ENCODE data around the gene PPP1R14B. TPM values are rescaled to one million over a fixed set of nuclear protein-coding genes. Genes with fewer than 3 reads are reported as not detected.

Gene PPP1R14B
- total and polyA plus RNA-seq, 9 donors: 15.1 to 71.3 (median 52.3) TPM

DNA sequence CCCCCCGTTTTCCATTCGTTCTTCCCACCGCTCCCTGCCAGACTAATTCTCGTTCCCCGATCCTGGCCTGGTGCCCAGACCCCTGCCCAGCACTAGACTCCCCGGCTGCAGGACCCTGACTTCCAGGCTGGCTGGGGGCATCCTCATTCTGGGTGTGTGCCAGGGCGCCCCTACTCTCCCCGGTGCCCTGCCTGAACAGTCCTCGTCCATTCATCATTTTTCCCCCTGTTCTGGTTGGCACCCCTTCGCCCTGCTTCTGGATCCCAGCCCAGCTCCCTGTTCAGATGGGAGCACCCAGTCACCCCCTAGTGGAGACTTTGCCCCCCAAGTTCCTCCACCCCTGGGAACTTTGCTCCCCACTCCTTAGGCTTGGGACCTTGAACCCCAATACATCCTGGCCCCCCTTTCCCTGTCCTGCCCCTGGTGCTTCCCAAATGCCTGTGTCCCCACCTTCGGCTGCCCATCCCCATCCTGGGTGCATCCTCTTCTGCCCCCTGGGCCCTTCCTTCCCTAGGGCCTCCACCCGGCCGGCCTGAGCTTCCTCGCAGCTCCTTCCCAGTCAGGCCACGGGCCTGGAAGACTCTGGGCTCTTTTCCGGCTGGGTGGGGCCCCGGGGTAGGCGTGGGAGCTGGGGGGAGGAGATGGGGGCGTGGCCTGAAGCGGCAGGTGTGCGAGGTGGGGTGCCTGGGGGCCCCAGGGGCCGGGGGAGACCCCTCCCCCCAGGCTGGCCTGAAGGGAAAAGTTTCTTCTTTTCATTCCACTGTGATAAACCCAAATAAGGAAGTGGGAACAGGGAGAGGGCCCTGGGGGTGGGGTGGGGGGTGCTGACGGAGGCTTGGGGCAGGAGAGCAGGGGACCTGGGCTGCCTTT is 5.5 kb upstream of the PPP1R14B start:
- no peaks in the 10 kb centered on the region for H3K9me3 ChIP-seq
- H3K4me1 ChIP-seq (ENCODE audit: insufficient read depth): peaks cover 10% of the 10 kb centered on the region
- H3K4me3 ChIP-seq: peak overlapping the region; percentile 64
- H3K27ac ChIP-seq: peak overlapping the region in 1 of 2 donors; percentile 28
- H3K36me3 ChIP-seq: no peaks in the 10 kb centered on the region
- TF ChIP-seq, protein P1, sequence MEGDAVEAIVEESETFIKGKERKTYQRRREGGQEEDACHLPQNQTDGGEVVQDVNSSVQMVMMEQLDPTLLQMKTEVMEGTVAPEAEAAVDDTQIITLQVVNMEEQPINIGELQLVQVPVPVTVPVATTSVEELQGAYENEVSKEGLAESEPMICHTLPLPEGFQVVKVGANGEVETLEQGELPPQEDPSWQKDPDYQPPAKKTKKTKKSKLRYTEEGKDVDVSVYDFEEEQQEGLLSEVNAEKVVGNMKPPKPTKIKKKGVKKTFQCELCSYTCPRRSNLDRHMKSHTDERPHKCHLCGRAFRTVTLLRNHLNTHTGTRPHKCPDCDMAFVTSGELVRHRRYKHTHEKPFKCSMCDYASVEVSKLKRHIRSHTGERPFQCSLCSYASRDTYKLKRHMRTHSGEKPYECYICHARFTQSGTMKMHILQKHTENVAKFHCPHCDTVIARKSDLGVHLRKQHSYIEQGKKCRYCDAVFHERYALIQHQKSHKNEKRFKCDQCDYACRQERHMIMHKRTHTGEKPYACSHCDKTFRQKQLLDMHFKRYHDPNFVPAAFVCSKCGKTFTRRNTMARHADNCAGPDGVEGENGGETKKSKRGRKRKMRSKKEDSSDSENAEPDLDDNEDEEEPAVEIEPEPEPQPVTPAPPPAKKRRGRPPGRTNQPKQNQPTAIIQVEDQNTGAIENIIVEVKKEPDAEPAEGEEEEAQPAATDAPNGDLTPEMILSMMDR (IDR thresholded peaks at IDR 0.05): peak in 1 of 3 donors; percentile 20
- no peak for TF ChIP-seq EP300 (IDR thresholded peaks at IDR 0.05)
- no peaks in the 10 kb centered on the region for H3K27me3 ChIP-seq
- 3 to 5% (median 4%) methylated on average over 23 of the region's 23 CpGs for WGBS, 3 donors
- peak in 4 of 5 donors; percentile 56 to 77 (median 74) for DNase-seq
- intact Hi-C loops (cut with DNase I): loop anchor here in 1 of 4 donors (5.0 kb wide), 1 partner anchor 50 kb away; no protein-coding TSS in a partner anchor

DNA sequence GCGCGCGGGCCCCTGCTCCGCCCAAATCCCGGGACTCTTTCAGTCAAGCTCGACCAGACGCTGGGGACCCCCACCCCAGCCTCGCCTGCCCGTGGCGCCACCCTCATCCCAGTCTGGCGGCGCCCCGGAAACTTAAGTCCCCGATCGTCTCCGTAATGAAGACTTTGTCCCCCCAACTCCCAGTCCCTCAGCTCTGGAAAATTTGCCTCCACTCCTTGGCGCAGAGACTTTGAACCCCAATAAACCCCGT is 4.9 kb upstream of the PPP1R14B start:
- no peaks in the 10 kb centered on the region for H3K9me3 ChIP-seq
- TF ChIP-seq EP300 (IDR thresholded peaks at IDR 0.05): no peak
- no peak for TF ChIP-seq POLR2A (IDR thresholded peaks at IDR 0.05)
- TF ChIP-seq, protein P1 (IDR thresholded peaks at IDR 0.05): no peak
- intact Hi-C loops (cut with DNase I): loop anchor here in 1 of 4 donors (5.0 kb wide), 1 partner anchor 49 kb away; no protein-coding TSS in a partner anchor
- H3K27ac ChIP-seq: peak overlapping the region; percentile 28 to 32
- 0 to 1% (median 0%) methylated on average over 13 to 18 of the region's 18 CpGs for WGBS, 3 donors
- H3K36me3 ChIP-seq: no peaks in the 10 kb centered on the region
- H3K4me1 ChIP-seq (ENCODE audit: insufficient read depth): peaks cover 10% of the 10 kb centered on the region
- no peak for DNase-seq
- H3K27me3 ChIP-seq: no peaks in the 10 kb centered on the region
- peak overlapping the region; percentile 64 for H3K4me3 ChIP-seq

DNA sequence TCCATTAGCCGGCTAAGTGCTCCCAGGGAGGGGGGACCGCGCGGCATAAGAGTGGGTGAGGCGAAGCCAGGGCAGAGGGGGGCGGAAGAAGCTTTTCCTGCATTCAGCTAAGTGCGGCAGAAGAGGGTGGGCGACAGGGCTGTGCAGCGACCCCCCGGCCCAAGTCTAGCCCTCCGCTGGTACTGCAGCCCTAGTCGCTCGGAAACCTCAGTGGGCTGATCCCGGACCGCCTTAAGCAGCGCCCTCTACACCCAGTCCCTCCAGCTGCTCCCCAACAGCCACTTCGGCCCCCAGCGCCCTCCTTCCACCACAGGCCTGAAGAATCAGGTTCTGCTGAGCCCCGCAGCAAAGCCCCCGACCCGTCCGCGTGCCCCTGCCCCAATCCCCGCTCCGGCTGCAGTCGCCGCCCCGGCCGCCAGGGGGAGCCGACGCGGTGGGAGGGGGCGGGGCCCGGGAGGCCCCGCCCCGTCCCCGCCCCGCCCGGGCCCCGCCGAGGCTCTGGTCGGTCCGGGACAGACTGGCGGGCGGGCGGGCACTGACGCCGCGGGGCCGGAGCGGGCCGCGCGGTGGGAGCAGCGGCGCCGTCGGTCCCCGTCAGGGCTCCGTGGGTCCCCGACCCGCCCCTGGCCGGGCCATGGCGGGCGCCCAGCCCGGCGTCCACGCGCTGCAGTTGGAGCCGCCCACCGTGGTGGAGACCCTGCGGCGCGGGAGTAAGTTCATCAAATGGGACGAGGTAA is 4.4 kb upstream of the PPP1R14B start, which contains the start of gene PLCB3:
TSS of gene PLCB3 (plus strand) at position 515 of the 737 bp plus-strand sequence. CDS start at position 635, 120 bp downstream.
- H3K4me1 ChIP-seq (ENCODE audit: insufficient read depth): peaks cover 10% of the 10 kb centered on the region
- TF ChIP-seq POLR2A (IDR thresholded peaks at IDR 0.05) (peak; percentile 60), EP300 (IDR thresholded peaks at IDR 0.05) (no peak)
- TF ChIP-seq, protein P1 (IDR thresholded peaks at IDR 0.05): peak; percentile 61 to 91 (median 89)
- DNase-seq: peak in 4 of 5 donors; percentile 70 to 84 (median 78)
- no peaks in the 10 kb centered on the region for H3K36me3 ChIP-seq
- peak within 1 kb of the TSS; percentile 64 for H3K4me3 ChIP-seq
- no peaks in the 10 kb centered on the region for H3K27me3 ChIP-seq
- WGBS, 3 donors: 0 to 2% (median 1%) methylated on average over 34 to 75 of the region's 75 CpGs
- peak within 1 kb of the TSS; percentile 32 to 35 for H3K27ac ChIP-seq
- intact Hi-C loops (cut with DNase I): loop anchor here in 1 of 4 donors (5.0 kb wide), 1 partner anchor 49 kb away; no protein-coding TSS in a partner anchor
- no peaks in the 10 kb centered on the region for H3K9me3 ChIP-seq

DNA sequence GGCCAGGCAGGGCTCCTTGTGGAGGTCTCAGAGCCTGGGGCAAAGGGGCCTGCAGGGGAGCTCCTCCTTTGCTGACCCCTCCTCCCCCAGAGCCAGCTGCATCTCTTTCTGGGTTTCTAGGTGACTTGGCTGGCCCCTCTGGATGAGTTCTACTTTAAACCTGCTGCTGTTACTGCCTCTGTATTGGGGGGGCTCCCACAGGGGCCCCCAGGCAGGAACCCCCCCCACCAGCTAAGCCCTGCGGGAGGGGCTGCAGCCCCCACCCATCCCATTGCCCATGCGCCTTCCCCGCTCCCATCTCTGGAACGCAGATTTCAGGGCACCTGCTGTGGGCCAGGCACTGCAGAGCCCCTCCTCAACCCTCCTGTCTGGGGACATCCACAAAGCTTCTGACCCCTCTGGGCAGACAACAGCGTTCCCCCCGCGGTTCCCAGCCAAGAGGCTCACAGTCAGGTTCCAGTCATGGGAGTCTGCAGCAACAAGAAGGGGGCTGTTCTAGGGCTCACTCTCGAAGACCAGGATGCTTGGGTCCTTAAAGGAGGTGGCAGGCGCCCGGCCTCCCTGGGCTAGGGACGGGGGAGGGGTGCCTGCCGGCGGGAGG is 3.8 kb upstream of the PPP1R14B start:
- H3K4me3 ChIP-seq: peak overlapping the region; percentile 64
- H3K9me3 ChIP-seq: no peaks in the 10 kb centered on the region
- H3K27ac ChIP-seq: peak overlapping the region in 1 of 2 donors; percentile 35
- WGBS, 3 donors: 15 to 16% (median 15%) methylated on average over 12 to 13 of the region's 13 CpGs
- H3K27me3 ChIP-seq: no peaks in the 10 kb centered on the region
- H3K4me1 ChIP-seq (ENCODE audit: insufficient read depth): peaks cover 15% of the 10 kb centered on the region
- no peaks in the 10 kb centered on the region for H3K36me3 ChIP-seq
- TF ChIP-seq EP300 (IDR thresholded peaks at IDR 0.05): no peak
- TF ChIP-seq POLR2A (IDR thresholded peaks at IDR 0.05): no peak
- TF ChIP-seq, protein P1 (IDR thresholded peaks at IDR 0.05): no peak
- DNase-seq: no peak
- intact Hi-C loops (cut with DNase I): loop anchor here in 1 of 4 donors (5.0 kb wide), 1 partner anchor 48 kb away; no protein-coding TSS in a partner anchor

All from ovary (tissue), 9 donors.